Left lobe of liver (tissue), 2 donors: ENCODE results near the gene BRIP1. TPM values are rescaled to one million over a fixed set of nuclear protein-coding genes. Genes with fewer than 3 reads are reported as not detected.
"Not testable (repeated sequence)": the region's sequence is repeated elsewhere in the genome, so short reads cannot be mapped to it uniquely, and the experiment has no call there.

Experiments
- ATAC-seq: fragments of 200-7000 bp; cut with Tn5 transposase; one replicate; pipeline ENCODE4 v1.9.1; 2020; ENCODE audit warnings: mild to moderate bottlenecking, moderate library complexity
- DNase-seq: peaks from one replicate; pipeline ENCODE4 v3.0.0-alpha.2; 2020; ENCODE audit warnings: low spot score
- total RNA-seq: library from RNA; stranded (reverse); gene quantifications from one replicate; pipeline ENCODE4 v1.2.1, GENCODE V29; 2021
- donor health status: DM: no; HTN: no; CAD: no; lungs with moderate emphysema.
- donor health status: DM: no; HTN: yes; CAD: no.

The BRIP1 gene
- total RNA-seq, 1 donor from 2014 or later = 1.2 TPM

- no peak for ATAC-seq
These were observed 4.7 kb upstream of the BRIP1 start for GRCh38 chr17:61868074-61868473.

GRCh38 chr17:61867033-61867432 lies 3.7 kb upstream of the BRIP1 start:
- ATAC-seq (no peak), DNase-seq (no peak)

More at GRCh38 chr17:61868074-61868473, 4.7 kb upstream of the BRIP1 start:
- DNase-seq = no peak

- DNase-seq (no peak), ATAC-seq (peak; percentile 39)
These were observed 436 bp upstream of the BRIP1 start for GRCh38 chr17:61863801-61864126.

- no peak for ATAC-seq
- no peak for DNase-seq
These were observed 1.2 kb downstream of the BRIP1 start for GRCh38 chr17:61862105-61862574.

- not testable (repeated sequence) for ATAC-seq, DNase-seq
These were observed 2.9 kb downstream of the BRIP1 start for GRCh38 chr17:61860397-61860796.

- no peak for DNase-seq
- no peak for ATAC-seq
These were observed 7.3 kb downstream of the BRIP1 start for GRCh38 chr17:61856035-61856434.

GRCh38 chr17:61852857-61853256 lies 10.5 kb downstream of the BRIP1 start:
- DNase-seq = no peak
- no peak for ATAC-seq

GRCh38 chr17:61849674-61850073 lies 13.7 kb downstream of the BRIP1 start:
- DNase-seq (no peak), ATAC-seq (no peak)

- ATAC-seq (no peak), DNase-seq (no peak)
These were observed 14.4 kb downstream of the BRIP1 start for GRCh38 chr17:61848896-61849295.

GRCh38 chr17:61848247-61848646 lies 15.1 kb downstream of the BRIP1 start:
- DNase-seq (no peak), ATAC-seq (no peak)

- no peak for DNase-seq
- no peak for ATAC-seq
These were observed 15.7 kb downstream of the BRIP1 start for GRCh38 chr17:61847659-61848058.

GRCh38 chr17:61846761-61847375 lies 16.5 kb downstream of the BRIP1 start:
- ATAC-seq (no peak), DNase-seq (no peak)

GRCh38 chr17:61846088-61846487 lies 17.2 kb downstream of the BRIP1 start:
- DNase-seq (no peak), ATAC-seq (no peak)

- ATAC-seq (no peak), DNase-seq (no peak)
These were observed 19.9 kb downstream of the BRIP1 start for GRCh38 chr17:61843435-61843834.

- ATAC-seq (no peak), DNase-seq (no peak)
These were observed 20.4 kb downstream of the BRIP1 start for GRCh38 chr17:61842899-61843298.

GRCh38 chr17:61839300-61839786 lies 24.0 kb downstream of the BRIP1 start:
- DNase-seq (no peak), ATAC-seq (no peak)

GRCh38 chr17:61837175-61838051 lies 25.9 kb downstream of the BRIP1 start:
- peak; percentile 82 for ATAC-seq

GRCh38 chr17:61836266-61837174 lies 26.8 kb downstream of the BRIP1 start:
- no peak for DNase-seq
- no peak for ATAC-seq

More at GRCh38 chr17:61837175-61838051, 25.9 kb downstream of the BRIP1 start:
- no peak for DNase-seq

- no peak for DNase-seq
- no peak for ATAC-seq
These were observed 27.7 kb downstream of the BRIP1 start for GRCh38 chr17:61835606-61836005.

GRCh38 chr17:61834610-61835009 lies 28.7 kb downstream of the BRIP1 start:
- DNase-seq (no peak), ATAC-seq (no peak)
